Astrocyte of the cerebellum (primary cell): ENCODE data around the gene APOBEC3A.

Source experiments
- DNase-seq: peaks from one replicate; pipeline ENCODE4 v3.0.0-alpha.2; 2011; ENCODE audit warnings: low read depth
- H3K4me3 ChIP-seq: 2 replicates; pipeline ENCODE4 v1.5.1; 2011; ENCODE audit warnings: mild to moderate bottlenecking, low read depth, low read length, moderate library complexity
- CTCF ChIP-seq: IDR thresholded peaks from 2 replicates; pipeline ENCODE4 v1.5.1; 2012; ENCODE audit warnings: low read length, low read depth, moderate library complexity, mild to moderate bottlenecking; ENCODE audit errors: missing control alignments
- in situ Hi-C: cut with HindIII; loops from 2 replicates; pipeline ENCODE4 v1.10.0; 2017; ENCODE audit warnings: low sequenced_read_pairs

Gene APOBEC3A

GRCh38 chr22:38935616-38936015, 21.8 kb upstream of the APOBEC3A start:
- TF ChIP-seq CTCF = no peak
- DNase-seq = no peak

GRCh38 chr22:38936562-38936961, 20.8 kb upstream of the APOBEC3A start:
- in situ Hi-C loops = no loop called here
- no peak for DNase-seq
- no peak overlapping the region for H3K4me3 ChIP-seq
- TF ChIP-seq CTCF = no peak

More at GRCh38 chr22:38935616-38936015, 21.8 kb upstream of the APOBEC3A start:
- in situ Hi-C loops = no loop called here
- H3K4me3 ChIP-seq = no peak overlapping the region

GRCh38 chr22:38937036-38937435, 20.4 kb upstream of the APOBEC3A start:
- in situ Hi-C loops = no loop called here
- DNase-seq = no peak
- H3K4me3 ChIP-seq = no peak overlapping the region
- no peak for TF ChIP-seq CTCF

DNA sequence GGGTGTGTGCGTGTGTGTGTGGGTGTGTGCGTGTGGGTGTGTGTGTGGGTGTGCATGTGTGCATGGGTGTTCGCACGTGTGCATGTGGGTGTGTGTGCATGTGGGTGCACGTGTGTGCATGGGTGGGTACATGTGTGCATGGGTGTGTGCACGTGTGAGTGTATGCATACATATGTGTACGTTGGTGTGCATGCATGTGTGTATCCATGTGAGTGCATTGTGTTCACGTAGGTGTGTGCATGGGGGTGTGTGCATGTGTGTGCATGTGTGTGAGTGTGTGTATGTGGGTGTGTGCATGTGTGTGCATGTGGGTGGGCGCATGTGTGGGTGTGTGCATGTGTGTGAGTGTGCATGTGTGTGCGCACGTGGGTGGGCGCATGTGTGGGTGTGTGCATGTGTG, 19.9 kb upstream of the APOBEC3A start:
- in situ Hi-C loops = no loop called here
- DNase-seq = no peak
- TF ChIP-seq CTCF = no peak
- no peak overlapping the region for H3K4me3 ChIP-seq

- in situ Hi-C loops = no loop called here
- no peak for DNase-seq
- no peak overlapping the region for H3K4me3 ChIP-seq
- no peak for TF ChIP-seq CTCF
Observed at GRCh38 chr22:38938221-38938620, 19.2 kb upstream of the APOBEC3A start.

GRCh38 chr22:38938925-38939324, 18.5 kb upstream of the APOBEC3A start:
- DNase-seq = no peak
- in situ Hi-C loops = no loop called here
- H3K4me3 ChIP-seq = no peak overlapping the region
- TF ChIP-seq CTCF = no peak
